ENCODE results near the gene MEGF9.

The MEGF9 gene

GRCh38 chr9:120616966-120617935 is 97.0 kb downstream of the MEGF9 start:
- H3K4me3 ChIP-seq (ENCODE audit: low read depth, low read length), result no peak overlapping the region
- no peak for TF ChIP-seq CTCF (IDR thresholded peaks at IDR 0.05; ENCODE audit: borderline replicate concordance, insufficient read depth, low read depth, low read length)

- TF ChIP-seq CTCF (IDR thresholded peaks at IDR 0.05; ENCODE audit: borderline replicate concordance, insufficient read depth, low read depth, low read length), result no peak
- no peak overlapping the region for H3K4me3 ChIP-seq (ENCODE audit: low read depth, low read length)
These were observed 102.1 kb downstream of the MEGF9 start for GRCh38 chr9:120612218-120612617.

- no peak overlapping the region for H3K4me3 ChIP-seq (ENCODE audit: low read depth, low read length)
- no peak for TF ChIP-seq CTCF (IDR thresholded peaks at IDR 0.05; ENCODE audit: borderline replicate concordance, insufficient read depth, low read depth, low read length)
These were observed 102.6 kb downstream of the MEGF9 start for GRCh38 chr9:120611690-120612068.

GRCh38 chr9:120610975-120611689 is 103.1 kb downstream of the MEGF9 start:
- H3K4me3 ChIP-seq (ENCODE audit: low read depth, low read length), result no peak overlapping the region
- no peak for TF ChIP-seq CTCF (IDR thresholded peaks at IDR 0.05; ENCODE audit: borderline replicate concordance, insufficient read depth, low read depth, low read length)

GRCh38 chr9:120609636-120610035 is 104.6 kb downstream of the MEGF9 start:
- H3K4me3 ChIP-seq (ENCODE audit: low read depth, low read length), result no peak overlapping the region
- no peak for TF ChIP-seq CTCF (IDR thresholded peaks at IDR 0.05; ENCODE audit: borderline replicate concordance, insufficient read depth, low read depth, low read length)

- no peak for TF ChIP-seq CTCF (IDR thresholded peaks at IDR 0.05; ENCODE audit: borderline replicate concordance, insufficient read depth, low read depth, low read length)
- no peak overlapping the region for H3K4me3 ChIP-seq (ENCODE audit: low read depth, low read length)
These were observed 105.8 kb downstream of the MEGF9 start for GRCh38 chr9:120608421-120608820.

Data from GM12875 (cell line).